GM19328 (cell line): Measurements from ENCODE around the gene DESI2.

Experiments
- ATAC-seq: cut with Tn5 transposase; IDR thresholded peaks from one replicate; pipeline ENCODE4 v1.9.1; 2021; ENCODE audit warnings: mild to moderate bottlenecking, moderate library complexity; ENCODE audit not compliant: unreplicated experiment

DESI2 gene

GRCh38 chr1:244751271-244751895 is 98.5 kb downstream of the DESI2 start:
- no peak for ATAC-seq

GRCh38 chr1:244755673-244756072 is 102.7 kb downstream of the DESI2 start:
- ATAC-seq, result no peak

- ATAC-seq, result no peak
Observed at GRCh38 chr1:244757091-244757939, 104.4 kb downstream of the DESI2 start.
